HG03558 (cell line): ENCODE measurements around the gene DIPK1B.
"Not testable (repeated sequence)": the region's sequence is repeated elsewhere in the genome, so short reads cannot be mapped to it uniquely, and the experiment has no call there.

ENCODE experiments used
- ATAC-seq: cut with Tn5 transposase; IDR thresholded peaks from one replicate; pipeline ENCODE4 v1.9.1; 2021; ENCODE audit warnings: moderate number of reproducible peaks; ENCODE audit not compliant: unreplicated experiment; ENCODE audit errors: extremely low read depth

DIPK1B gene

GRCh38 chr9:136697146-136697820 is 15.1 kb upstream of the DIPK1B start:
- ATAC-seq = no peak

- ATAC-seq = no peak
These were observed 14.4 kb upstream of the DIPK1B start for GRCh38 chr9:136697821-136698526.

DNA sequence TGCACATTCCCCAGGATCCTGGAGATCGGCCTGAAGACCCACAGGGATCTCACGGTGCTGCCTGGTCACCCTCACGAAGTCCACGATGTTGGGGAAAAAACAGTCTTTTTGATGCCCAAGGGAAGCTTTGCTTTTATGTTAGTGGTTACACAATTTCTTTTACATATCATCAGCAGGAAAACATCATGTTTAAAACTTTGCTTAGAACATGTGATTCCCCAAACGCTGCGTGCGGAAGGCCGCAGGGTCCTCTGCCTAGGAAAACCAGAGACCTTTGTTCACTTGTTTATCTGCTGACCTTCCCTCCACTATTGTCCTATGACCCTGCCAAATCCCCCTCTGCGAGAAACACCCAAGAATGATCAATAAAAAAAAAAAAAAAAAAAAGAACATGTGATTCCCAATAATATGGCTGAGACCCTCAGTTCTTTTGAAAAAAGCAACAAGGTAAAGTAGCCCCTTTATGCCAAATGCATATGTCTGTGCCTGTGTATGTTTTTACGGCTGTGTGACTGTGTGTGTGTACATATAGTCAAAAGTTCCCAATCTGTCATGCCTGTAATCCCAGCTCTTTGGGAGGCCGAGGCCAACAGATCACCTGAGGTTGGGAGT is 13.6 kb upstream of the DIPK1B start:
- no peak for ATAC-seq

GRCh38 chr9:136700304-136700703 is 12.1 kb upstream of the DIPK1B start:
- no peak for ATAC-seq

DNA sequence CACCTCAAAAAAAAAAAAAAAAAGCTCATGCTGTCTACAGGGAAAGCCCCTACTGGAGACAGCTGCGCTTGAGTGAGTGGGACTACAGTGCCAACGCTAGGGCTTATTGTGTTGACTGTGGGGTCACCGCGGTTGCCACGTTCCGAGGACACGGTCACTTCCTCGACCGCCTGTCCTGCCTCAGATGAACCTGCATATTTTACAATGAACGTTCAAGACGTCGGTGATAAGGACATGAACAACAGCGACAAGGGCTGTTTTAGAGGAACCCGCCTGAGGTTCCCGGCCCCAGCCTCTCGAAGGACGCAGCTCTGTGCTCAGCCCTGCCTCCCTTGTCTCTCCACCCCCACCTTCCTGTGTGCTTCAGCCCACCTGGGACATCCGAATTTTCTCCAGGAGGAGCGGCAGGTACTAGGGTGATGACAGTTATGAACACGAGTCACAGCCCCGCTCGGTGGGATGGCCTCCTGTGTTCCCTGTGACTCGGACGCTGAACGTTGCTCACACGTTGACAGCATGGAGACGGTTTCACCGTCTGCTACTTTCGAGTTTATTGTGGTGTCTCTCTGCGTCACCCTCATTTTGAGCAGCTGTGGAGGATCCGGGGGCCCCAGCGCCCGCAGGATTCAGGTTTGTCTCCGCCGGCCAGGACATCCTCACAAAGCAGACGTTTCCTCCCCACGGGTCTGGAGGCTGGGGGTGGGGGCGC is 11.3 kb upstream of the DIPK1B start:
- no peak for ATAC-seq

DNA sequence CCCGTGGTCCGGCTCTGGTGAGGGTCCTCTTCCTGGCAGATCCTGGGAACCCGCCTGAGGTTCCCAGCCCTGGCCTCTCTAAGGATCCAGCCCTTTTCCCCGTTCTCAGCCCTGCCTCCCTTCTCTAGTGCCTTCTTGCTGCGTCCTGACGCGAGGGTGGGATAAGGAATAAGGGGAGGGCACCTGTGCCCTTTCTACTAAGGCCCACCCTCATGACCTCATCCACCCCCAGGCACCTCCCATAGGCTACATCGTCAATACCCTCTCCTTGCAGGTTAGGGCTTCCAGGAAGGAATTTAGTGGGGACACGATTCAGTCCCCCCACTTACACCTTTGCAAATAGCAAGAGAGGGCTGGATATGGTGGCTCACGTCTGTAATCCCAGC is 10.7 kb upstream of the DIPK1B start:
- ATAC-seq = no peak

GRCh38 chr9:136703276-136703860 is 9.0 kb upstream of the DIPK1B start:
- ATAC-seq = no peak

DNA sequence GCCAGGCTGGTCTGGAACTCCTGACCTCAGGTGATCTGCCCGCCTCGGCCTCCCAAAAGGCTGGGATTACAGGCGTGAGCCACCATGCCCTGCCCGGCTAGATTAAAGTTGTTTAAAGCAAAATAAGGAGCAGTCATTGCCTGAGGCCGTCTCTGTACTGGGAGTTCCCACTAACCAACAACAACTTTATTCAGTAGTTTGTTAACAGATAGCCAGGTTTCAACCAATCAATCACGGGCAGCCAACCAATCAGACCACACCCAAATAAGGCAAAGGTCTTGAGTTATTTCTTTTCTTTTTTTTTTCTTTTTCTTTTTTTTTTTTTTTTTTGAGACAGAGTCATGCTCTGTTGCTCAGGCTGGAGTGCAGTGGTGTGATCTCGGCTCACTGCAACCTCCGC is 7.6 kb upstream of the DIPK1B start:
- ATAC-seq = not testable (repeated sequence)

- no peak for ATAC-seq
These were observed 6.8 kb upstream of the DIPK1B start for GRCh38 chr9:136705564-136705963.

DNA sequence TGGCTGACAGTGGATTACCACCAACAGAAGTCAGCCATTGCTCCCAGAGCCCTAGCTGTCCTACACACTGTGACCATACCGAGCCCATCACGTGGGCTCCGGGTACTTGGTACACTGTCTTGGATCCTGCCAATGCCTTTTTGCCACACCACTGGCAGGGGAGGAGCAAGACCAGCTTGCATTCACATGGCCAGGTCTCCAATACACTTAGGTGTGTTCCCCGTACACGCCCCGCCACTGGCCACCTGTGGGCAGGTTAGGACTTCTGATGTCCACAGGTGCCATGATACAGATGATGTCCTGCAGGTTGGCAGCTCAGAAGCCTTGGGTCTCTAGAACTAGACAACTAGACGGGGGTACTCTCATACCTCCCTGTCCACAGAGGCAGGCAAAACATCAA is 5.4 kb upstream of the DIPK1B start:
- no peak for ATAC-seq

DNA sequence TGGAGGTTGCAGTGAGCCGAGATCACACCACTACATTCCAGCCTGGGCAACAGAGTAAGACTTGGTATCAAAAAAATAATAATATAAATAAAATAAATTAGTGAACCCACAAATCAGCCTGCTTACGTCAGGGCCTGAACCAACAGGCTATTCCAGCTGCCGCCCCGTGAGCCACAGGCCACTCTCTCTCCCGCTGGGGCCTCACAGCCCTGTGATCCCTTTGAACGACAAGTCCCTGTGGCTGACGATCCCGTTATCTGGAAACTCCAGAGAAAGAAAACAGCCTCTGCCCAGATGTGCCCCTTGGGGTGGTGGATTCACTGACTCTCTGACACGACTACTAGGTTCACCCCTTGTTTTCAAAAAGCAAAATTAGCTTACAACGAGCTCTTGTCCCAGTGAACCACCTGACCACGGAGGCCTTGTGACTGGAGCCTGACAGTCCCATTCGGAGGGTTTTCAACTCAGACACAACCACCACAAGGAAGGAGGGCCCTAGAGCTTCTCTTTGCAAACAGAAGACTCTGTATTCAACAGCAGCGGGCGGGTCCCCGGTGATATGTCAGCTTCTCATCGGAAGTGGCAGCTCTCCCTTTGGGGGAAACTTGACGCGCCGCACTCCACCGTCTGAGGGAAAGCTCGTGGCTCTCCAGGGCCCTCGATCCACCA is 4.4 kb upstream of the DIPK1B start:
- no peak for ATAC-seq

DNA sequence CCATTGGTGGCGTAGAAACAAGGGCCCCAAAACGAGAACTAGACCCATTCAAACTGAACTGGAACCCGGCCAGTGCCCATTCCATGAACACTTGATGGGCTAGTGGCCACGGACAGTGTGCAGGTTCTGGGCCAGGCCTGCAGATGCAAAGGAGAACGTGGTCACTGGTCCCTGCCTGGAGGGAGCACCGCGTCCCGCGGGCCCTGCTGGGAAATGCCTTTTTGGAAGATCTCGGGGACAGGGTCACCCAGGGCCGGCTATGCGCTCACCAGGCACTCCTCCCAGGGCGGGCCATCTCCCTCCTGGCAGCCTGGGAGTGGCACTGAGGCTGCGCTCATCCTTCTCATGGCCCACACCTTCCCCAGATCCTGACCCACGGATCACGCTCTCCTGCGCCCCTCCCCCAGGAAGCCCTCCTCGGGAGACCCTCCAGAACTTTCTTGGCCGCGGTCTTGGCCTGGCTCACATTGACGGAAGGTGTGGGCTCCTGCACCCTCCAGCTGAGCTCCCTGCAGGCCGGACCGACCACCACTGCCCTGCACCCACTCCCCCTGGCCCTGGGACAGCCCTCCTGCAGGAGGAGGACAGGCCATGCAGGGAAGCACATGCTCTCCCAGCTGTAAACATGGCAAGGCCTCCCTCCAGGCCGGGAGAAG is 2.8 kb upstream of the DIPK1B start:
- ATAC-seq = no peak

DNA sequence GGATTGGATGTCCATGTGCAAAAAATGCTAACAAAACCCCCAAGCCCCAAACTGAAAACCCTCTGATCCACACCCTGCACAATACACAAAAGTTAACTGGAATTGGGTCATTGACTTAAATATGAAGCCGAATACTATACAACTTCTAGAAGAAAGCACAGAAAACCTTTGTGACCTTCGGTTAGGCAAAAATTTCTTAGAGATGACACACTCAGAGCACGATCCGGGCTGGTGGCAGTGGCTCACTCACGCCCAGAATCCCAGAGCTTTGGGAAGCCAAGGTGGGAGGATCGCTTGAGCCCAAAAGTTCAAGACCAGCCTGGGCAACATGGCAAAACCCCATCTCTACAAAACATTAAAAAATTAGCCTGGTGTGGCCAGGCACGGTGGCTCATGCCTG is 1.8 kb upstream of the DIPK1B start:
- ATAC-seq = no peak

GRCh38 chr9:136711219-136711648 is 1.1 kb upstream of the DIPK1B start:
- not testable (repeated sequence) for ATAC-seq

DNA sequence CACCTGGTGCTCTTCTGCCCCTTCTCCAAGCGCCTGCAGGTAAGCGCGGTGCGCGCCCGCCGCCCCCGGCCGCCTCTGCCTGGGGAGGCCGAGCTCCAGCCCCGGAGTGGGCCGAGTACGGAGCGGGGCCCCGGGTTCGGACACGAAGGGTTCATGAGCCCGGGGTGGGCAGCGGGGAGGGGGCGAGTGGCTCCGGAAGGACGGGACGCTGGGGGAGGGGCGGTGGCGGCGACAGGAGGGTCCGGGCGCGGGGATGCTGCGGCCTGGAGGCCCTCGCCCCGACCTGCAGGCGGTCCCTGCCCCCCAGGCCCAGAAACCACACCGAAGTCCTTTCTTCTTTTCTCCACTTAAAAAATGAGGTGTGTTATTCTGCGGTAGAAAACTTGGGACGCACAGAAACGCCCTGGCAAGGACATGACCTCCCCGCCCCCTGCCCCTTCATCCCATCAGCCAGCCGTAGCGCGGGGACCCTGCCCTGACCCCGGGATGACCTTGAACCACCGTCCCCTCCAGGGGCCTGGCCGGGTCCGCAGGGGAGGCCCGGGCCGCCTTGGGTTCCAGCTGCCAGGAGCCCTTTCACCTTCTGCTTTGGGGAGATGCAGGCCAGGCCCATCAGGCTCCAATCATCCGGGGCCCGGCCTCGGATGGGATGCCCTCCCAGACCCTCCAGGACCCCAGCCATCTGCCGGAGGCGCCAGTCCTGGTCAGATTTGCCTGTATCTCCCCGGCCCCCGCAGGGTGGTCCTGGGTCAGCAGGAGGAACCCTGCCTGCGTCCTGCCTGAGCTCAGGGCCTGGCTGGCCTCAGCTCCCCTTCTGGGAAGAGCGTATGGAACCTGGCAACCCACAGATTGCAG is 545 bp downstream of the DIPK1B start:
- ATAC-seq = no peak

GRCh38 chr9:136713550-136713949 is 1.2 kb downstream of the DIPK1B start:
- no peak for ATAC-seq

DNA sequence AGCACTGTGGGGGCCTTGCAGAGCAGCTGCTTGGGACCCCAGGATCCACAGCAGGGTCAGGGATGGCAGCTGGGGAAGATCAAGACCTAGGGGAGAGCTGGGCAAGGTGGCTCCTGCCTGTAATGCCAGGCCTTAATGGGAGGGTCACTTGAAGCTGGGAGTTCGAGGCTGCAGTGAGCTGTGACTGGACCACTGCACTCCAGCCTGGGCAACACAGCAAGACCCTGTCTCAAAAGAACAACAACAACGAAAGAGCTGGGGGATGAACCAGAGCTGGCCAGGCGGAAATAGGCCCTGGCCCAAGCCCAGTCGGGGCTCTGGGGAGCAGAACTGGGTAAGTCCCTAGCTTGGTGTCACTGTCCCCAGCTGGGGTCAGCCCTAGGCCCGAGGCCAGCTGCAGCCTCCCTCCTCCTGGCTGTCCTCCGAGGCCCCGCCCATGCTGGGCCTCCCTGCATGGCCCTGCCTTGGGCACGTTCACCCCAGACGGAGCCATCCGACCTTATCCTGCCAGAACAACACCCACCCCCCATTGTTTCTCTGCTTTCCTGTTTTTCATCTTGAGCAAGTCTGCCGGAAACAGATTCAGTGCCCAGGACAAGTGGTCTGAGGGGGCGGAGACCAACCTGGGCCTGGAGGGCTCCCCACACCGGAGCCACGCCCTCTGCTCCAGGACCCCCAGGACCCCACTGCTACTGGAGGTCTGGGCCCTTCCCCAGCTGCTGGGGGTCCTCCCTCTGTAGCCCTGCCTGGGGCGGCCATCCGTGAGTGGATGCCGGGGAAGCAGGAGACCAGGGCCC is 1.9 kb downstream of the DIPK1B start:
- no peak for ATAC-seq

- no peak for ATAC-seq
These were observed 2.5 kb downstream of the DIPK1B start for GRCh38 chr9:136714893-136715274.
